Measurements from ENCODE around the gene KIF27.
"Not testable (repeated sequence)": the region's sequence is repeated elsewhere in the genome, so short reads cannot be mapped to it uniquely, and the experiment has no call there.

DNA sequence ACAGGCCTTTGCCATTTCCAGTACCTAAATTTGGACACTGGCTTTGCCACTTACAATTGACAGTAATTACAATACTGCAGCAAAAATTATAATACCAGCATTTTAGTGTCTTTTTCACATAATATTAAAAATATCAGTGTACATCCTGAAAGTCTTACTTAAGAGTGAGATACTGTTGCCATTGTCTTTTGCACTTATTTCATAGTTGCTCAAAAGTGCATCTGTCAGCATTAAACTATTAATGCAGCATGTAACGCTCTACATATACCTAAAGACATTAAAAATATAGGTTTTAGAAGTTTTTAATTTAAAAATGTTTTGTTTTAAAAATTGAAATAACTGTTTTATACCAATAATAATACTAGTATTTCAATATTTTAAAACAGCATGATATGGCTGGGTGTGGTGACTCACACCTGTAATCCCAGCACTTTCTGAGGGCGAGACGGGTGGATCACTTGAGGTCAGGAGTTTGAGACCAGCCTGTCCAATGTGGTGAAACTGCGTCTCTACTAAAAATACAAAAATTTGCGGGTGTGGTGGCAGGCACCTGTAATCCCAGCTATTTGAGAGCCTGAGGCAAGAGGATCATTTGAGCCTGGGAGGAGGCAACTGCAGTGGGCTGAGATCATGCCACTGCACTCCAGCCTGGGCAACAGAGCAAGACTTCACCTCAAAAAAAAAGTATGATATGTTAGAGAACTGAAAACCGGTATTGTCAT is 39.4 kb downstream of the KIF27 start:
- TF ChIP-seq, protein P1, sequence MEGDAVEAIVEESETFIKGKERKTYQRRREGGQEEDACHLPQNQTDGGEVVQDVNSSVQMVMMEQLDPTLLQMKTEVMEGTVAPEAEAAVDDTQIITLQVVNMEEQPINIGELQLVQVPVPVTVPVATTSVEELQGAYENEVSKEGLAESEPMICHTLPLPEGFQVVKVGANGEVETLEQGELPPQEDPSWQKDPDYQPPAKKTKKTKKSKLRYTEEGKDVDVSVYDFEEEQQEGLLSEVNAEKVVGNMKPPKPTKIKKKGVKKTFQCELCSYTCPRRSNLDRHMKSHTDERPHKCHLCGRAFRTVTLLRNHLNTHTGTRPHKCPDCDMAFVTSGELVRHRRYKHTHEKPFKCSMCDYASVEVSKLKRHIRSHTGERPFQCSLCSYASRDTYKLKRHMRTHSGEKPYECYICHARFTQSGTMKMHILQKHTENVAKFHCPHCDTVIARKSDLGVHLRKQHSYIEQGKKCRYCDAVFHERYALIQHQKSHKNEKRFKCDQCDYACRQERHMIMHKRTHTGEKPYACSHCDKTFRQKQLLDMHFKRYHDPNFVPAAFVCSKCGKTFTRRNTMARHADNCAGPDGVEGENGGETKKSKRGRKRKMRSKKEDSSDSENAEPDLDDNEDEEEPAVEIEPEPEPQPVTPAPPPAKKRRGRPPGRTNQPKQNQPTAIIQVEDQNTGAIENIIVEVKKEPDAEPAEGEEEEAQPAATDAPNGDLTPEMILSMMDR (IDR thresholded peaks at IDR 0.05; ENCODE audit: low read length): not testable (repeated sequence)
- TF ChIP-seq EZH2phosphoT487 (IDR thresholded peaks at IDR 0.05; ENCODE audit: low read length): not testable (repeated sequence)
